ENCODE data around the gene CDK19. TPM values are rescaled to one million over a fixed set of nuclear protein-coding genes. Genes with fewer than 3 reads are reported as not detected.
A peak's percentile ranks its signal among the peaks of the same experiment; 100 is the strongest.

Gene CDK19
- total and polyA plus RNA-seq, 2 of the 13 experiments (the other 11 are each of a cell fraction or from before 2014, with no cell fraction given), result 13.4 to 27.0 TPM

GRCh38 chr6:110566346-110567125, 248.7 kb downstream of the CDK19 start (continued):
- TF ChIP-seq POLR2AphosphoS5 (IDR thresholded peaks at IDR 0.05; ENCODE audit: low read depth, low read length), result peak; percentile 73
- peak; percentile 54; the same call in 1 of the 2 replicates for TF ChIP-seq CBX5 (CRISPR knock-in tag; IDR thresholded peaks at IDR 0.05; ENCODE audit: borderline replicate concordance)
- TF ChIP-seq FOXM1 (CRISPR knock-in tag; IDR thresholded peaks at IDR 0.05), result no peak
- no peak; the same call in 1 of the 2 replicates for TF ChIP-seq ZNF607 (CRISPR knock-in tag; IDR thresholded peaks at IDR 0.05; ENCODE audit: borderline replicate concordance)
- no peak for TF ChIP-seq ZNF772 (CRISPR knock-in tag; IDR thresholded peaks at IDR 0.05)
- TF ChIP-seq ZNF562 (CRISPR knock-in tag; IDR thresholded peaks at IDR 0.05; ENCODE audit: borderline replicate concordance), result no peak
- TF ChIP-seq PCBP1 (IDR thresholded peaks at IDR 0.05; ENCODE audit: borderline replicate concordance, low read depth, low read length), result no peak
- TF ChIP-seq E2F1 (CRISPR knock-in tag; IDR thresholded peaks at IDR 0.05), result no peak
- no peak for TF ChIP-seq ZNF691 (CRISPR knock-in tag; IDR thresholded peaks at IDR 0.05; ENCODE audit: borderline replicate concordance, low read depth)
- TF ChIP-seq HNRNPL (IDR thresholded peaks at IDR 0.05; ENCODE audit: low read depth, low read length), result no peak
- peak; percentile 41 for TF ChIP-seq ZNF18 (CRISPR knock-in tag; IDR thresholded peaks at IDR 0.05; ENCODE audit: insufficient replicate concordance)
- TF ChIP-seq ZEB1 (IDR thresholded peaks at IDR 0.05; ENCODE audit: insufficient replicate concordance, low read depth), result peak; percentile 68
- TF ChIP-seq LRRFIP1 (CRISPR knock-in tag; conservative IDR thresholded peaks at IDR 0.05), result no peak
- TF ChIP-seq JARID2 (CRISPR knock-in tag; IDR thresholded peaks at IDR 0.05; ENCODE audit: insufficient replicate concordance), result no peak
- TF ChIP-seq ETV5 (CRISPR knock-in tag; IDR thresholded peaks at IDR 0.05; ENCODE audit: borderline replicate concordance), result peak; percentile 75; the same call in 1 of the 2 replicates
- TF ChIP-seq NR0B2 (CRISPR knock-in tag; IDR thresholded peaks at IDR 0.05), result no peak
- TF ChIP-seq RBFOX2 (IDR thresholded peaks at IDR 0.05; ENCODE audit: low read depth, low read length), result peak; percentile 62; the same call in 1 of the 2 replicates
- TF ChIP-seq ZNF484 (CRISPR knock-in tag; IDR thresholded peaks at IDR 0.05; ENCODE audit: borderline replicate concordance, low read depth), result no peak
- no peak for TF ChIP-seq ZNF761 (CRISPR knock-in tag; conservative IDR thresholded peaks at IDR 0.05)
- no peak for TF ChIP-seq CCDC6 (CRISPR knock-in tag; IDR thresholded peaks at IDR 0.05)
- TF ChIP-seq KAT7 (CRISPR knock-in tag; IDR thresholded peaks at IDR 0.05; ENCODE audit: borderline replicate concordance), result no peak
- TF ChIP-seq TAF1 (CRISPR knock-in tag; IDR thresholded peaks at IDR 0.05), result peak; percentile 52; the same call in 1 of the 2 replicates
- TF ChIP-seq KMT2B (CRISPR knock-in tag; IDR thresholded peaks at IDR 0.05), result no peak

Data from HepG2 (cell line).